Panc1 (cell line): ENCODE data around the gene SLC30A4. TPM values are rescaled to one million over a fixed set of nuclear protein-coding genes. Genes with fewer than 3 reads are reported as not detected.

ENCODE experiments used
- ATAC-seq: fragments of 200-7000 bp; cut with Tn5 transposase; 2 replicates; pipeline ENCODE4 v1.9.1; 2020; ENCODE audit warnings: mild to moderate bottlenecking, moderate library complexity
- BruUV-seq: library from RNA; stranded (reverse); fragments of 400-500 nt; replicated peaks from 2 replicates; lab custom pipeline; 2021; lab: Mats Ljungman, UMichigan
- CTCF ChIA-PET: fragments of 300-600 bp; sonication (Branson Sonifier 250); formaldehyde crosslinking; loops from one replicate; lab custom pipeline; 2022; ENCODE audit warnings: antibody characterized with exemption; lab: Charles Lee
- POLR2A ChIA-PET: fragments of 300-600 bp; sonication (Branson Sonifier 250); formaldehyde crosslinking; loops from one replicate; lab custom pipeline; 2022; ENCODE audit warnings: antibody characterized with exemption; lab: Charles Lee
- DNase-seq: peaks from one replicate; pipeline ENCODE4 v3.0.0-alpha.2; 2010; ENCODE audit warnings: low read depth, low spot score
- H3K27ac ChIP-seq: 2 replicates; pipeline ENCODE4 v1.5.1; 2011; ENCODE audit warnings: mild to moderate bottlenecking, low read length, inconsistent platforms
- H3K27me3 ChIP-seq: fragments of 200-500 bp; sonication (Bioruptor generic); 2 replicates; pipeline ENCODE4 v1.6.0; 2014; ENCODE audit warnings: low read length, inconsistent platforms; ENCODE audit not compliant: control insufficient read depth, insufficient read depth
- H3K36me3 ChIP-seq: fragments of 200-500 bp; sonication (Bioruptor generic); 2 replicates; pipeline ENCODE4 v1.5.1; 2014; ENCODE audit warnings: inconsistent platforms, mild to moderate bottlenecking, low read length, moderate library complexity; ENCODE audit not compliant: control insufficient read depth, insufficient read depth
- H3K4me1 ChIP-seq: 2 replicates; pipeline ENCODE4 v1.5.1; 2011; ENCODE audit warnings: inconsistent platforms, mild to moderate bottlenecking, low read length, moderate library complexity; ENCODE audit not compliant: control insufficient read depth, insufficient read depth
- H3K4me3 ChIP-seq, 2 experiments: 2 replicates each; pipeline ENCODE4 v1.5.1; 2011 to 2012; ENCODE audit warnings: low read depth in 2 of 2, low read length in 2 of 2, mild to moderate bottlenecking in 2 of 2, inconsistent platforms in 1 of 2, moderate library complexity in 1 of 2
- H3K9me3 ChIP-seq: fragments of 200-500 bp; sonication (Bioruptor generic); 2 replicates; pipeline ENCODE4 v1.5.1; 2014; ENCODE audit warnings: low read depth, mild to moderate bottlenecking, inconsistent platforms, low read length, moderate library complexity; ENCODE audit not compliant: control insufficient read depth, insufficient read depth
- POLR2AphosphoS5 ChIP-seq: IDR thresholded peaks from 2 replicates; pipeline ENCODE4 v1.6.1; 2012; ENCODE audit warnings: mild to moderate bottlenecking, low read depth, low read length, moderate library complexity
- SIN3A ChIP-seq: IDR thresholded peaks from 2 replicates; pipeline ENCODE4 v1.6.1; 2012; ENCODE audit warnings: low read depth, mild to moderate bottlenecking, low read length, moderate library complexity, borderline replicate concordance; ENCODE audit not compliant: insufficient read depth
- TCF7L2 ChIP-seq: IDR thresholded peaks from 2 replicates; pipeline ENCODE4 v1.6.1; 2011; ENCODE audit warnings: mild to moderate bottlenecking, low read depth, low read length, inconsistent platforms
- in situ Hi-C: cut with HindIII; loops from 2 replicates; pipeline ENCODE4 v1.10.0; 2016; ENCODE audit warnings: low sequenced_read_pairs, low pct_unique_long_range_greater_than_20kb
- intact Hi-C: fragments of 100-400 bp; cut with micrococcal nuclease; formaldehyde crosslinking; loops from one replicate; pipeline ENCODE4 v1.10.0; 2022; ENCODE audit not compliant: unreplicated experiment
- total RNA-seq: library from RNA; stranded (reverse); gene quantifications from one replicate; pipeline ENCODE4 v1.2.1, GENCODE V29; 2021; ENCODE audit not compliant: unreplicated experiment
- TF ChIP-seq, protein P1 (sequence below), 2 experiments: IDR thresholded peaks; 2 replicates each; pipeline ENCODE4 v1.6.1; 2011 to 2012; ENCODE audit warnings: low read depth in 2 of 2, control low read depth in 1 of 2, low read length in 1 of 2, mild to moderate bottlenecking in 1 of 2, moderate library complexity in 1 of 2; ENCODE audit not compliant: insufficient read depth in 1 of 2
- TF ChIP-seq, protein P2 (sequence below): fragments of 450-650 bp; IDR thresholded peaks from 2 replicates; pipeline ENCODE4 v1.5.1; 2017; ENCODE audit warnings: mild to moderate bottlenecking

The SLC30A4 gene
- total RNA-seq, 1 experiment from 2014 or later = 9.3 TPM

DNA sequence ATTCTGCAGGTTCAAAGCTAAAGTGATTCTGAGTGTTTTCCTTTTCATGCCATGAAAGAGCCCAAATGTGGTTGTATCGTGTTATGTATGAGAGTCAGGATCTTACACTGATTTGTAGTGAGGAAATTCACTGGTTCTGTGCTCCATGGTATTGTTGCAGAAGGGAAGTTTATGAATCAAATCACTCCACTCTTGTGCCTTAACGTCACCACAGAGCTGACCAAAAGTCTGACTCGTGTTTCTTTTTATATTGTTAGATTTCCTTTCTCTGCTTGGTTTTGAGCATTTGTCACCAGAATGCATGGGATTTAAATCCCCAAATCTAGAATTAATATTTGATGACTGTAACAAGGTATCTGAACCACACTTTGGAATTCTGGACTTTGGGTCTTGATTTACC lies 29.1 kb upstream of the SLC30A4 start:
- intact Hi-C loops (no loop called here), in situ Hi-C loops (no loop called here)
- Histone ChIP-seq H3K4me1 (no peaks in the 10 kb centered on the region), H3K27me3 (0 out of 2 replicates have a peak, but pooled peaks cover 2% of the 10 kb centered on the region), H3K4me3 (no peak overlapping the region), H3K36me3 (no peaks in the 10 kb centered on the region), H3K27ac (no peak overlapping the region), H3K9me3 (no peaks in the 10 kb centered on the region)
- no TSS peak for BruUV-seq
- DNase-seq (no peak), ATAC-seq (no peak)
- POLR2A ChIA-PET = no interaction called here
- CTCF ChIA-PET = no interaction called here
- no peak for TF ChIP-seq POLR2AphosphoS5

DNA sequence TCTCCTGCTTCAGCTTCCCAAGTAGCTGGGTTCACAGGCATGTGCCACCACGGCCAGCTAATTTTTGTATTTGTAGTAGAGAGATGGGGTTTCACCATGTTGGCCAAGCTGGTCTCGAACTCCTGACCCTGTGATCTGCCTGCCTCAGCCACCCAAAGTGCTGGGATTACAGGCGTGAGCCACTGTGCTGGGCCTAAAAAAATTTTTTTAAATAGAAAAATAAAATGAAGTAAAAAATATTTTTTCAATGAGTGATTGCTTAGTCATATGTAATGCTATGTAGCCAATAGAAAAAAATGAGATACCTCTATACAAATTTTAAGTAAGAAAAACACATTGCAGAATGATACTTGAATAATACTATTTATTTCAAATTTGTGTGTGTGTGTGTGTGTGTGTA lies 27.9 kb upstream of the SLC30A4 start:
- intact Hi-C loops = no loop called here
- Histone ChIP-seq H3K4me1 (no peaks in the 10 kb centered on the region), H3K4me3 (no peak overlapping the region), H3K36me3 (no peaks in the 10 kb centered on the region), H3K9me3 (no peaks in the 10 kb centered on the region), H3K27ac (no peak overlapping the region), H3K27me3 (0 out of 2 replicates have a peak, but pooled peaks cover 2% of the 10 kb centered on the region)
- POLR2A ChIA-PET = no interaction called here
- no peak for TF ChIP-seq TCF7L2
- TF ChIP-seq, protein P1, sequence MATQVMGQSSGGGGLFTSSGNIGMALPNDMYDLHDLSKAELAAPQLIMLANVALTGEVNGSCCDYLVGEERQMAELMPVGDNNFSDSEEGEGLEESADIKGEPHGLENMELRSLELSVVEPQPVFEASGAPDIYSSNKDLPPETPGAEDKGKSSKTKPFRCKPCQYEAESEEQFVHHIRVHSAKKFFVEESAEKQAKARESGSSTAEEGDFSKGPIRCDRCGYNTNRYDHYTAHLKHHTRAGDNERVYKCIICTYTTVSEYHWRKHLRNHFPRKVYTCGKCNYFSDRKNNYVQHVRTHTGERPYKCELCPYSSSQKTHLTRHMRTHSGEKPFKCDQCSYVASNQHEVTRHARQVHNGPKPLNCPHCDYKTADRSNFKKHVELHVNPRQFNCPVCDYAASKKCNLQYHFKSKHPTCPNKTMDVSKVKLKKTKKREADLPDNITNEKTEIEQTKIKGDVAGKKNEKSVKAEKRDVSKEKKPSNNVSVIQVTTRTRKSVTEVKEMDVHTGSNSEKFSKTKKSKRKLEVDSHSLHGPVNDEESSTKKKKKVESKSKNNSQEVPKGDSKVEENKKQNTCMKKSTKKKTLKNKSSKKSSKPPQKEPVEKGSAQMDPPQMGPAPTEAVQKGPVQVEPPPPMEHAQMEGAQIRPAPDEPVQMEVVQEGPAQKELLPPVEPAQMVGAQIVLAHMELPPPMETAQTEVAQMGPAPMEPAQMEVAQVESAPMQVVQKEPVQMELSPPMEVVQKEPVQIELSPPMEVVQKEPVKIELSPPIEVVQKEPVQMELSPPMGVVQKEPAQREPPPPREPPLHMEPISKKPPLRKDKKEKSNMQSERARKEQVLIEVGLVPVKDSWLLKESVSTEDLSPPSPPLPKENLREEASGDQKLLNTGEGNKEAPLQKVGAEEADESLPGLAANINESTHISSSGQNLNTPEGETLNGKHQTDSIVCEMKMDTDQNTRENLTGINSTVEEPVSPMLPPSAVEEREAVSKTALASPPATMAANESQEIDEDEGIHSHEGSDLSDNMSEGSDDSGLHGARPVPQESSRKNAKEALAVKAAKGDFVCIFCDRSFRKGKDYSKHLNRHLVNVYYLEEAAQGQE (IDR thresholded peaks at IDR 0.05; ENCODE audit: insufficient read depth in 1 of 2, low read depth in 2 of 2, low read length in 1 of 2) = no peak
- TF ChIP-seq SIN3A = no peak
- TF ChIP-seq POLR2AphosphoS5 = no peak
- TF ChIP-seq, protein P2, sequence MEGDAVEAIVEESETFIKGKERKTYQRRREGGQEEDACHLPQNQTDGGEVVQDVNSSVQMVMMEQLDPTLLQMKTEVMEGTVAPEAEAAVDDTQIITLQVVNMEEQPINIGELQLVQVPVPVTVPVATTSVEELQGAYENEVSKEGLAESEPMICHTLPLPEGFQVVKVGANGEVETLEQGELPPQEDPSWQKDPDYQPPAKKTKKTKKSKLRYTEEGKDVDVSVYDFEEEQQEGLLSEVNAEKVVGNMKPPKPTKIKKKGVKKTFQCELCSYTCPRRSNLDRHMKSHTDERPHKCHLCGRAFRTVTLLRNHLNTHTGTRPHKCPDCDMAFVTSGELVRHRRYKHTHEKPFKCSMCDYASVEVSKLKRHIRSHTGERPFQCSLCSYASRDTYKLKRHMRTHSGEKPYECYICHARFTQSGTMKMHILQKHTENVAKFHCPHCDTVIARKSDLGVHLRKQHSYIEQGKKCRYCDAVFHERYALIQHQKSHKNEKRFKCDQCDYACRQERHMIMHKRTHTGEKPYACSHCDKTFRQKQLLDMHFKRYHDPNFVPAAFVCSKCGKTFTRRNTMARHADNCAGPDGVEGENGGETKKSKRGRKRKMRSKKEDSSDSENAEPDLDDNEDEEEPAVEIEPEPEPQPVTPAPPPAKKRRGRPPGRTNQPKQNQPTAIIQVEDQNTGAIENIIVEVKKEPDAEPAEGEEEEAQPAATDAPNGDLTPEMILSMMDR = no peak
- in situ Hi-C loops = no loop called here
- ATAC-seq (no peak), DNase-seq (no peak)
- CTCF ChIA-PET = no interaction called here
- no TSS peak for BruUV-seq

DNA sequence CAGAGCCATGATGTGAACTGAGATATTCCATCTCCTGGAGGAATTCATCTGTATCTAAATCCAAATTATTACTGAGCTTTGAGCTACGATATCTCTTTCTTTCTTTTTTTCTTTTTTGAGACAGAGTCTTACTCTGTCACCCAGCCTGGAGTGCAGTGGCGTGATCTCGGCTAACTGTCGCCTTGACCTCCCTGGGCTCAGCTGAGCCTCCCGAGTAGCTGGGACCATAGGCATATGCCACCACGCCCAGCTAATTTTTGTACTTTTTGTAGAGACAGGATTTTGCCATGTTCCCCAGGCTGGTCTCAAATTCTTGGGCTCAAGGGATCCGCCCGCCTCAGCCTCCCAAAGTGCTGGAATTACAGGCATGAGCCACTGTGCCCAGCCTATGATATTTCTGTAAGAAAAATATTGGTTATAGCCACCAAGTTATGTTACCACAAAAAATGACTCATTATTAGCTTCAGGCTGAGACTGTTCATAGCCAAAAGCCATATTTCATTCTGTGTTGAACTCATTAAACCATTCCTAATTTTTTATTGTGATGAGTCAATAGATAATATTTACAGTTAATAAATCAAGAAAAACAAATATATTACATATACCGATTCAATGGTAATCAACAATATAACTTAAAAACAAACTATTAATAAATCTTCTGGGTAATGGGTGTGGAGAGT lies 27.1 kb upstream of the SLC30A4 start:
- in situ Hi-C loops = no loop called here
- H3K36me3 ChIP-seq = no peaks in the 10 kb centered on the region
- no peak for ATAC-seq
- no peaks in the 10 kb centered on the region for H3K4me1 ChIP-seq
- ChIA-PET POLR2A (no interaction called here), CTCF (no interaction called here)
- TF ChIP-seq SIN3A (no peak), TCF7L2 (no peak)
- TF ChIP-seq, protein P1 (IDR thresholded peaks at IDR 0.05; ENCODE audit: insufficient read depth in 1 of 2, low read depth in 2 of 2, low read length in 1 of 2) = no peak
- no peak overlapping the region for H3K27ac ChIP-seq
- DNase-seq = no peak
- BruUV-seq = no TSS peak
- H3K4me3 ChIP-seq = no peak overlapping the region
- H3K27me3 ChIP-seq = 0 out of 2 replicates have a peak, but pooled peaks cover 2% of the 10 kb centered on the region
- intact Hi-C loops = no loop called here
- no peaks in the 10 kb centered on the region for H3K9me3 ChIP-seq
